Loucy (cell line): ENCODE measurements around the gene ITGB1.
"Not testable (repeated sequence)": the region's sequence is repeated elsewhere in the genome, so short reads cannot be mapped to it uniquely, and the experiment has no call there.

Experiments
- H2AFZ ChIP-seq: fragments of 200-600 bp; sonication (generic); 2 replicates; pipeline ENCODE4 v1.6.0; 2016; ENCODE audit warnings: antibody characterized with exemption, mild to moderate bottlenecking, low read length, moderate library complexity
- H3F3A ChIP-seq: fragments of 200-600 bp; 2 replicates; pipeline ENCODE4 v1.6.0; 2016; ENCODE audit warnings: antibody characterized with exemption, low read depth, mild to moderate bottlenecking
- H3K27me3 ChIP-seq: fragments of 200-600 bp; sonication (generic); 2 replicates; pipeline ENCODE4 v1.6.1; 2014; ENCODE audit warnings: low read length, mild to moderate bottlenecking; ENCODE audit not compliant: insufficient read depth, poor library complexity, severe bottlenecking
- H3K36me3 ChIP-seq: fragments of 200-600 bp; sonication (generic); 2 replicates; pipeline ENCODE4 v1.6.1; 2016; ENCODE audit warnings: low read length; ENCODE audit not compliant: insufficient read depth
- H3K4me1 ChIP-seq: fragments of 200-600 bp; sonication (generic); 2 replicates; pipeline ENCODE4 v1.5.1; 2014; ENCODE audit warnings: low read length, mild to moderate bottlenecking; ENCODE audit not compliant: insufficient read depth, poor library complexity, severe bottlenecking
- H3K4me2 ChIP-seq: fragments of 200-600 bp; sonication (generic); 2 replicates; pipeline ENCODE4 v1.6.0; 2014; ENCODE audit warnings: antibody characterized with exemption, low read length, low read depth, mild to moderate bottlenecking; ENCODE audit not compliant: poor library complexity, severe bottlenecking
- H3K4me3 ChIP-seq: fragments of 200-600 bp; sonication (generic); 2 replicates; pipeline ENCODE4 v1.5.1; 2014; ENCODE audit warnings: low read length, mild to moderate bottlenecking, mixed read lengths; ENCODE audit not compliant: poor library complexity, severe bottlenecking
- H3K79me2 ChIP-seq: fragments of 200-600 bp; sonication (generic); 2 replicates; pipeline ENCODE4 v1.6.1; 2014; ENCODE audit warnings: low read length; ENCODE audit not compliant: insufficient read depth
- H3K9ac ChIP-seq: fragments of 200-600 bp; sonication (generic); 2 replicates; pipeline ENCODE4 v1.6.0; 2014; ENCODE audit warnings: mild to moderate bottlenecking, low read depth, low read length, moderate library complexity; ENCODE audit not compliant: poor library complexity, severe bottlenecking
- H3K9me2 ChIP-seq: fragments of 200-600 bp; sonication (generic); replicated peaks from 2 replicates; pipeline ENCODE4 v1.6.1; 2016; ENCODE audit warnings: low read depth, low read length, mixed read lengths
- H3K9me3 ChIP-seq: fragments of 200-600 bp; sonication (generic); 2 replicates; pipeline ENCODE4 v1.6.1; 2014; ENCODE audit warnings: mild to moderate bottlenecking, antibody characterized with exemption, low read length, low read depth; ENCODE audit not compliant: insufficient read depth
- H4K20me1 ChIP-seq: fragments of 200-600 bp; sonication (generic); 2 replicates; pipeline ENCODE4 v1.6.0; 2014; ENCODE audit warnings: antibody characterized with exemption, low read length, mild to moderate bottlenecking; ENCODE audit not compliant: insufficient read depth, poor library complexity, severe bottlenecking
- CTCF ChIP-seq: fragments of 200-600 bp; sonication (generic); conservative IDR thresholded peaks from 2 replicates; pipeline ENCODE4 v1.5.1; 2014; ENCODE audit warnings: mild to moderate bottlenecking, antibody characterized with exemption, low read length
- EZH2phosphoT487 ChIP-seq: fragments of 200-600 bp; IDR thresholded peaks from 2 replicates; pipeline ENCODE4 v1.6.1; 2018; ENCODE audit warnings: antibody characterized with exemption, mild to moderate bottlenecking, moderate library complexity, borderline replicate concordance

Gene ITGB1

DNA sequence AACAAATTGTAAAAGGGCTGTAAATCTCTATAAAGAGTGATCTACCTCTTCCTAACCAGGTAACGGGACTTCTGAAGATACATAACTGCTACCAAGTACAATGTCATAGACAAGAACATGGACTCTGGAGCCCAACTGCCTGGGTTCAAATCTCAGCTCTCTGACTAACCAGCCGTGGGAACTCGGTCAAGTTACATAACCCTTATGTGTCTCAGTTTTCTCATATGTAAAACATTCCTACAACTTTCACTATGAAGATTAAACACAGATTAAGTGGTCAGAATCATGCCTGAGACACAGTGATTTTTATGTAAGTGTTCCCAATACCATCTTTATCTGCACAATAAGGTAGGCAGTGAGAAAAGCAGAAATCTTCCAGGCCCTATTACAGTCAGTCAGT is 52.6 kb downstream of the ITGB1 start:
- Histone ChIP-seq H4K20me1 (no peaks in the 10 kb centered on the region), H3K4me1 (no peaks in the 10 kb centered on the region), H3K36me3 (peaks cover 75% of the 10 kb centered on the region), H3K4me2 (no peak overlapping the region), H3K9me3 (no peaks in the 10 kb centered on the region), H3K79me2 (no peaks in the 10 kb centered on the region), H3F3A (no peaks in the 10 kb centered on the region), H3K4me3 (no peak overlapping the region), H2AFZ (no peak overlapping the region), H3K9me2 (no peaks in the 10 kb centered on the region), H3K9ac (no peak overlapping the region), H3K27me3 (no peaks in the 10 kb centered on the region)
- TF ChIP-seq CTCF (no peak), EZH2phosphoT487 (no peak)

- Histone ChIP-seq H4K20me1 (no peaks in the 10 kb centered on the region), H3K36me3 (peaks cover 65% of the 10 kb centered on the region), H3K4me2 (no peak overlapping the region), H3K9ac (no peak overlapping the region), H3K27me3 (no peaks in the 10 kb centered on the region), H3K9me3 (no peaks in the 10 kb centered on the region), H2AFZ (no peak overlapping the region), H3F3A (no peaks in the 10 kb centered on the region), H3K79me2 (no peaks in the 10 kb centered on the region), H3K4me3 (no peak overlapping the region), H3K9me2 (no peaks in the 10 kb centered on the region), H3K4me1 (no peaks in the 10 kb centered on the region)
- no peak for TF ChIP-seq CTCF
- TF ChIP-seq EZH2phosphoT487: no peak
Measured at GRCh38 chr10:32901815-32902214, 56.2 kb downstream of the ITGB1 start.

DNA sequence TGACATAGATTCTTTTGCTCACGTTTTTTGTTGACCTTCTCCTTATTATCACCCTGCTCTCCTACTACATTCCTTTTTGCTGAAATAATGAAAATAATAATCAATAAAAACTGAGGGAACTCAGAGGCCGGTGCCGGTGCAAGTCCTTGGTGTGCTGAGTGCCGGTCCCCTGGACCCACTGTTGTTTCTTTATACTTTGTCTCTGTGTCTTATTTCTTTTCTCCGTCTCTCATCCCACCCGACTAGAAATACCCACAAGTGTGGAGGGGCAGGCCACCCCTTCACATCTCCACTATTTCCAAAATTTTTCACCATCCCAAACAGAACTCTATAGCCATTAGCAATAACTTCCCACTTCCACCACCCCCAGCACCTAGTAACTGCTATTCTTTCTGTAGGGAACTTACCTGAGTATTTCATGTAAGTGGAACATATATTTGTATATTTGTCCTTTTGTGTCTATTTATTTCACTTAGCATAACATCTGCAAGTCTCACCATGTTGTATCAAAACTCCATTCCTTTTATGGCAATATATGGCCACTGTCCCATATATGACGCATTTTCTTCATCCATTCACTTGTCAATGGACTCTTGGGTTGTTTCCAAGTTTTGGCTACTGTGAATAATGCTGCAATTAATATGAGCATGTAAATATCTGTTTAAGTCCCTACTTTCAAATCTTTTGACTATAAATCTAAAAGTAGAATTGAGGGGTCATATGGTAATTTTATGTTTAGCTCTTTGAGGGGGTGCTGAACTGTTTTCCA is 62.6 kb downstream of the ITGB1 start:
- not testable (repeated sequence) for H3K9me3 ChIP-seq, H3K27me3 ChIP-seq, H2AFZ ChIP-seq, H3K4me3 ChIP-seq, H3F3A ChIP-seq, H3K79me2 ChIP-seq, H3K4me1 ChIP-seq, H3K4me2 ChIP-seq, H3K9ac ChIP-seq, H3K9me2 ChIP-seq, H4K20me1 ChIP-seq
- peaks cover 28% of the 10 kb centered on the region; the same call in 1 of the 2 replicates for H3K36me3 ChIP-seq
